Trophoblast cell (in vitro differentiated cells and primary cell): ENCODE results near the gene CEP41.

Experiments used
- DNase-seq, 2 donors: peaks; one replicate each; pipeline ENCODE4 v3.0.0-alpha.2; 2016
- H2AFZ ChIP-seq: 2 replicates; pipeline ENCODE4 v1.6.1; 2013; ENCODE audit warnings: low read length, moderate library complexity, mild to moderate bottlenecking; ENCODE audit not compliant: insufficient read depth, poor library complexity
- H2AK5ac ChIP-seq: 2 replicates; pipeline ENCODE4 v1.6.1; 2013; ENCODE audit warnings: mild to moderate bottlenecking, low read length
- H2BK120ac ChIP-seq: 2 replicates; pipeline ENCODE4 v1.6.1; 2013; ENCODE audit warnings: low read length, mild to moderate bottlenecking, moderate library complexity; ENCODE audit not compliant: insufficient read depth, poor library complexity
- H2BK12ac ChIP-seq: 2 replicates; pipeline ENCODE4 v1.6.1; 2013; ENCODE audit warnings: mild to moderate bottlenecking, low read length, moderate library complexity
- H2BK5ac ChIP-seq: 2 replicates; pipeline ENCODE4 v1.6.1; 2013; ENCODE audit warnings: low read length, low read depth, moderate library complexity, mild to moderate bottlenecking; ENCODE audit not compliant: poor library complexity
- H3K14ac ChIP-seq: 2 replicates; pipeline ENCODE4 v1.6.1; 2013; ENCODE audit warnings: mild to moderate bottlenecking, low read length
- H3K18ac ChIP-seq: 2 replicates; pipeline ENCODE4 v1.6.1; 2013; ENCODE audit warnings: mild to moderate bottlenecking, low read length
- H3K23ac ChIP-seq: 2 replicates; pipeline ENCODE4 v1.6.1; 2013; ENCODE audit warnings: low read length
- H3K27ac ChIP-seq: 2 replicates; pipeline ENCODE4 v1.5.1; 2013; ENCODE audit warnings: low read depth, mild to moderate bottlenecking, inconsistent platforms, low read length, moderate library complexity
- H3K27me3 ChIP-seq: 2 replicates; pipeline ENCODE4 v1.6.1; 2013; ENCODE audit warnings: inconsistent platforms, mild to moderate bottlenecking, low read length, moderate library complexity; ENCODE audit not compliant: insufficient read depth
- H3K36me3 ChIP-seq, 2 experiments: 1 replicate in 1 of 2; 2 replicates in 1 of 2; pipeline ENCODE4 v1.6.1; 2013; ENCODE audit warnings: low read length in 2 of 2, mild to moderate bottlenecking in 2 of 2, moderate library complexity in 1 of 2; ENCODE audit not compliant: insufficient read depth in 2 of 2, control insufficient read depth in 1 of 2
- H3K4ac ChIP-seq: 2 replicates; pipeline ENCODE4 v1.6.1; 2013; ENCODE audit warnings: low read depth, mild to moderate bottlenecking, low read length, moderate library complexity
- H3K4me1 ChIP-seq, 2 experiments: 1 replicate in 1 of 2; 2 replicates in 1 of 2; pipeline ENCODE4 v1.6.1; 2013; ENCODE audit warnings: low read length in 2 of 2, mild to moderate bottlenecking in 2 of 2, moderate library complexity in 1 of 2; ENCODE audit not compliant: insufficient read depth in 2 of 2, control insufficient read depth in 1 of 2
- H3K4me2 ChIP-seq: 2 replicates; pipeline ENCODE4 v1.6.1; 2013; ENCODE audit warnings: inconsistent platforms, mild to moderate bottlenecking, low read length, moderate library complexity
- H3K4me3 ChIP-seq: 2 replicates; pipeline ENCODE4 v1.5.1; 2013; ENCODE audit warnings: mild to moderate bottlenecking, low read depth, low read length, inconsistent platforms
- H3K79me1 ChIP-seq: one replicate; pipeline ENCODE4 v1.6.1; 2013; ENCODE audit warnings: low read length
- H3K79me2 ChIP-seq: 2 replicates; pipeline ENCODE4 v1.6.1; 2013; ENCODE audit warnings: low read length, mild to moderate bottlenecking; ENCODE audit not compliant: control insufficient read depth, insufficient read depth, poor library complexity
- H3K9ac ChIP-seq: 2 replicates; pipeline ENCODE4 v1.6.1; 2013; ENCODE audit warnings: mild to moderate bottlenecking, low read length
- H3K9me3 ChIP-seq: 2 replicates; pipeline ENCODE4 v1.6.1; 2013; ENCODE audit warnings: low read depth, mild to moderate bottlenecking, control low read depth, inconsistent platforms, low read length; ENCODE audit not compliant: insufficient read depth
- H4K12ac ChIP-seq: 2 replicates; pipeline ENCODE4 v1.6.1; 2013; ENCODE audit warnings: low read depth, mild to moderate bottlenecking, low read length, moderate library complexity
- H4K8ac ChIP-seq: 2 replicates; pipeline ENCODE4 v1.6.1; 2013; ENCODE audit warnings: low read depth, mild to moderate bottlenecking, low read length, moderate library complexity
- H4K91ac ChIP-seq: one replicate; pipeline ENCODE4 v1.6.1; 2013; ENCODE audit warnings: low read depth, mild to moderate bottlenecking, low read length, moderate library complexity
- WGBS: extraction: QIAGEN DNeasy Blood & Tissue Kit; methylation state at CpG from one replicate; pipeline ENCODE4 v1.1.7; 2013; ENCODE audit warnings: missing lambda C conversion rate; ENCODE audit not compliant: insufficient read length, insufficient coverage; ENCODE audit errors: extremely low coverage; 5-methylcytosine and 5-hydroxymethylcytosine counted together

The CEP41 gene

GRCh38 chr7:130483031-130483430 is 42.2 kb upstream of the CEP41 start:
- no peak overlapping the region for H2BK12ac ChIP-seq
- no peaks in the 10 kb centered on the region for H3K27me3 ChIP-seq
- no peak overlapping the region for H3K9ac ChIP-seq
- H2AK5ac ChIP-seq, result no peak overlapping the region
- no peaks in the 10 kb centered on the region for H3K9me3 ChIP-seq
- no peak overlapping the region for H3K4me2 ChIP-seq
- no peak overlapping the region for H2AFZ ChIP-seq
- DNase-seq, result no peak
- no peak overlapping the region for H3K18ac ChIP-seq
- H2BK120ac ChIP-seq, result no peak overlapping the region
- no peak overlapping the region for H2BK5ac ChIP-seq
- no peak overlapping the region for H4K91ac ChIP-seq
- peaks cover 9 to 21% of the 10 kb centered on the region in 2 experiments for H3K4me1 ChIP-seq
- no CpG with 5 or more reads among the region's 3 CpGs for WGBS
- H3K14ac ChIP-seq, result no peak overlapping the region
- H4K12ac ChIP-seq, result no peak overlapping the region
- peaks cover 14% of the 10 kb centered on the region for H3K79me1 ChIP-seq
- peaks cover 4% of the 10 kb centered on the region for H3K79me2 ChIP-seq
- no peak overlapping the region for H3K23ac ChIP-seq
- no peak overlapping the region for H3K27ac ChIP-seq
- no peak overlapping the region for H3K4me3 ChIP-seq
- H4K8ac ChIP-seq, result no peak overlapping the region
- H3K4ac ChIP-seq, result no peak overlapping the region
- no peaks in the 10 kb centered on the region for H3K36me3 ChIP-seq

GRCh38 chr7:130481898-130482297 is 41.1 kb upstream of the CEP41 start:
- DNase-seq, result no peak
- H3K9ac ChIP-seq, result no peak overlapping the region
- H3K36me3 ChIP-seq, result no peaks in the 10 kb centered on the region
- no CpG with 5 or more reads among the region's 1 CpG for WGBS
- no peak overlapping the region for H2BK120ac ChIP-seq
- H3K18ac ChIP-seq, result no peak overlapping the region
- H3K4ac ChIP-seq, result no peak overlapping the region
- H4K8ac ChIP-seq, result no peak overlapping the region
- no peak overlapping the region for H3K23ac ChIP-seq
- no peak overlapping the region for H4K12ac ChIP-seq
- H4K91ac ChIP-seq, result no peak overlapping the region
- no peak overlapping the region for H3K27ac ChIP-seq
- no peak overlapping the region for H3K4me2 ChIP-seq
- H3K4me1 ChIP-seq, result peaks cover 4 to 13% of the 10 kb centered on the region in 2 experiments
- H3K79me2 ChIP-seq, result peaks cover 4% of the 10 kb centered on the region
- H3K4me3 ChIP-seq, result no peak overlapping the region
- peak overlapping the region; percentile 12 for H2BK12ac ChIP-seq
- H2BK5ac ChIP-seq, result no peak overlapping the region
- peaks cover 11% of the 10 kb centered on the region for H3K79me1 ChIP-seq
- no peak overlapping the region for H3K14ac ChIP-seq
- no peak overlapping the region for H2AFZ ChIP-seq
- H3K27me3 ChIP-seq, result no peaks in the 10 kb centered on the region
- no peak overlapping the region for H2AK5ac ChIP-seq
- no peaks in the 10 kb centered on the region for H3K9me3 ChIP-seq

GRCh38 chr7:130479716-130480400 is 39.0 kb upstream of the CEP41 start:
- no peaks in the 10 kb centered on the region for H3K9me3 ChIP-seq

GRCh38 chr7:130478991-130479390 is 38.2 kb upstream of the CEP41 start:
- H2BK5ac ChIP-seq, result no peak overlapping the region
- H3K4me1 ChIP-seq, result peaks cover 7 to 13% of the 10 kb centered on the region in 2 experiments
- no peak overlapping the region for H2BK12ac ChIP-seq
- no peaks in the 10 kb centered on the region for H3K9me3 ChIP-seq
- H3K79me1 ChIP-seq, result peaks cover 9% of the 10 kb centered on the region
- no peak overlapping the region for H3K14ac ChIP-seq
- no peak overlapping the region for H4K8ac ChIP-seq
- no peak overlapping the region for H3K18ac ChIP-seq
- no peak overlapping the region for H3K9ac ChIP-seq
- no peak overlapping the region for H4K12ac ChIP-seq
- no peak overlapping the region for H3K23ac ChIP-seq
- H3K4me3 ChIP-seq, result no peak overlapping the region
- H3K27me3 ChIP-seq, result no peaks in the 10 kb centered on the region
- DNase-seq, result no peak
- H3K27ac ChIP-seq, result no peak overlapping the region
- no peaks in the 10 kb centered on the region for H3K36me3 ChIP-seq
- no peak overlapping the region for H2AFZ ChIP-seq
- no peak overlapping the region for H4K91ac ChIP-seq
- H3K79me2 ChIP-seq, result peaks cover 3% of the 10 kb centered on the region
- H3K4me2 ChIP-seq, result no peak overlapping the region
- H3K4ac ChIP-seq, result no peak overlapping the region
- WGBS, result no CpG with 5 or more reads among the region's 3 CpGs
- H2BK120ac ChIP-seq, result no peak overlapping the region
- H2AK5ac ChIP-seq, result no peak overlapping the region

More at GRCh38 chr7:130479716-130480400, 39.0 kb upstream of the CEP41 start:
- Histone ChIP-seq H3K36me3 (no peaks in the 10 kb centered on the region), H3K27ac (no peak overlapping the region), H3K4me2 (no peak overlapping the region), H4K91ac (no peak overlapping the region), H2AFZ (no peak overlapping the region), H2BK120ac (no peak overlapping the region), H2BK12ac (no peak overlapping the region), H4K8ac (no peak overlapping the region), H4K12ac (no peak overlapping the region), H3K14ac (no peak overlapping the region), H3K9ac (no peak overlapping the region), H3K4ac (no peak overlapping the region), H3K79me1 (peaks cover 5% of the 10 kb centered on the region), H3K18ac (no peak overlapping the region), H3K79me2 (no peaks in the 10 kb centered on the region), H2BK5ac (no peak overlapping the region), H2AK5ac (no peak overlapping the region), H3K23ac (no peak overlapping the region), H3K4me1 (peaks cover 3 to 9% of the 10 kb centered on the region in 2 experiments), H3K4me3 (no peak overlapping the region), H3K27me3 (no peaks in the 10 kb centered on the region)
- WGBS, result no CpG with 5 or more reads among the region's 1 CpG
- no peak for DNase-seq
